Fibroblast of villous mesenchyme (primary cell): ENCODE results near the gene GPS1. TPM values are rescaled to one million over a fixed set of nuclear protein-coding genes. Genes with fewer than 3 reads are reported as not detected.
"Not testable (repeated sequence)": the region's sequence is repeated elsewhere in the genome, so short reads cannot be mapped to it uniquely, and the experiment has no call there.

Experiments
- DNase-seq: peaks from one replicate; pipeline ENCODE4 v3.0.0-alpha.2; 2010; ENCODE audit warnings: low read depth
- H3K4me3 ChIP-seq: 2 replicates; pipeline ENCODE4 v1.5.1; 2011; ENCODE audit warnings: low read depth, mild to moderate bottlenecking, low read length
- total RNA-seq: library from RNA; depleted of rRNA; stranded (reverse); fragments of >200 nt; gene quantifications from 2 replicates; pipeline ENCODE4 v1.2.3, GENCODE V29; 2012
- TF ChIP-seq, protein P1 (sequence below): IDR thresholded peaks from 2 replicates; pipeline ENCODE4 v1.5.1; 2012; ENCODE audit warnings: low read depth, mild to moderate bottlenecking, low read length; ENCODE audit not compliant: insufficient read depth

The GPS1 gene
- total RNA-seq, 1 donor: 104 TPM

DNA sequence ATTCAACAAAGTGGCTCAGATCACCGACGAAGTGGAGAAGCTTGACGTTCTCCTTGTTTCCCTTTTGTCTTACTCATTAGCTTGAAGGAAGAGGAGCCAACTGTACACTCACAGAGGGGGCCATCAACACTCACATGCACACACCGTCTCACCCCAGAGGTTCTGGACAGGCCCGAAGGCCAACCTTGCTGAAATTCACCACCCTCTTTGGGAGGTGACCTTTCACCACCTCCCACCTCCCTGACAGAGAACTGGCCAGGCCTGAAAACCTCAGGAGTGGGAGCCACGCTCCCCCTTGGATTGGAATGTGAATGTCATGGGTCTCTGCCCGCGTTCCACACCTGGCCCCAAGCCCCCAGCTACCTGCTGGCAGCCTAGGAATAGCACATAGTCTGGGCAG is 16.2 kb upstream of the GPS1 start:
- no peak for DNase-seq
- H3K4me3 ChIP-seq: no peak overlapping the region
- TF ChIP-seq, protein P1, sequence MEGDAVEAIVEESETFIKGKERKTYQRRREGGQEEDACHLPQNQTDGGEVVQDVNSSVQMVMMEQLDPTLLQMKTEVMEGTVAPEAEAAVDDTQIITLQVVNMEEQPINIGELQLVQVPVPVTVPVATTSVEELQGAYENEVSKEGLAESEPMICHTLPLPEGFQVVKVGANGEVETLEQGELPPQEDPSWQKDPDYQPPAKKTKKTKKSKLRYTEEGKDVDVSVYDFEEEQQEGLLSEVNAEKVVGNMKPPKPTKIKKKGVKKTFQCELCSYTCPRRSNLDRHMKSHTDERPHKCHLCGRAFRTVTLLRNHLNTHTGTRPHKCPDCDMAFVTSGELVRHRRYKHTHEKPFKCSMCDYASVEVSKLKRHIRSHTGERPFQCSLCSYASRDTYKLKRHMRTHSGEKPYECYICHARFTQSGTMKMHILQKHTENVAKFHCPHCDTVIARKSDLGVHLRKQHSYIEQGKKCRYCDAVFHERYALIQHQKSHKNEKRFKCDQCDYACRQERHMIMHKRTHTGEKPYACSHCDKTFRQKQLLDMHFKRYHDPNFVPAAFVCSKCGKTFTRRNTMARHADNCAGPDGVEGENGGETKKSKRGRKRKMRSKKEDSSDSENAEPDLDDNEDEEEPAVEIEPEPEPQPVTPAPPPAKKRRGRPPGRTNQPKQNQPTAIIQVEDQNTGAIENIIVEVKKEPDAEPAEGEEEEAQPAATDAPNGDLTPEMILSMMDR: no peak

DNA sequence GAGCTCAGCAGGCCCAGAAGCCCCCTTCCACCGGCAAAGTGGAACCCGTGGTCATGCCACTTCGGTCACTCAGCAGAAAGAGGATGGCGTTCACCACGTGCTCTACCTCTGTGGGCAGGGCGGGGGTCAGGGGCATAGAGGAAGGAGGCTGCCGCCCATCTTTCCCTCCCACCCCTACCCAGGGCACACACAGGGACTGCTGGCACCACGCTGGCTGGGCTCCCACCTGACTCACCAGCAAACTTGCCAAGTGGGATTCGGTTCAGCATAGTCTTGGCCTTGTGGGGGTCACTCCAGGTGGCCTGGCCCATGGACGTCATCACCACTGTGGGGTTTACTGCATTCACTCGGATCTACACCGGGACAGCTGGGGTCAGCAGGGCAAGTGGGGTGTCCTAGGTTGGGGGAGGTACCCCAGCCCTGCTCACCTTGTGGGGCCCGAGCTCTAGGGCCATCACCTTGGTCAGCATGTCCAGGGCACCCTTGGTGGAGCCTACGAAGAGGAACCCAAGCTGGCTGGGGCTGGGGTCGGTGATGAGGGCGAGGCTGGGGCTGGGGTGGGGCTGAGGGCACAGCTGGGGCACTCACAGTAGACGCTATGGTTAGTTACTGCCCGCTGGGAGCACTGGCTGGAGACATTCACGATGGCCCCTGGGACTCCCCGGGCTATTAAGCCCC is 15.6 kb upstream of the GPS1 start:
- no peak for DNase-seq
- TF ChIP-seq, protein P1: no peak
- H3K4me3 ChIP-seq: peak overlapping the region; percentile 73

DNA sequence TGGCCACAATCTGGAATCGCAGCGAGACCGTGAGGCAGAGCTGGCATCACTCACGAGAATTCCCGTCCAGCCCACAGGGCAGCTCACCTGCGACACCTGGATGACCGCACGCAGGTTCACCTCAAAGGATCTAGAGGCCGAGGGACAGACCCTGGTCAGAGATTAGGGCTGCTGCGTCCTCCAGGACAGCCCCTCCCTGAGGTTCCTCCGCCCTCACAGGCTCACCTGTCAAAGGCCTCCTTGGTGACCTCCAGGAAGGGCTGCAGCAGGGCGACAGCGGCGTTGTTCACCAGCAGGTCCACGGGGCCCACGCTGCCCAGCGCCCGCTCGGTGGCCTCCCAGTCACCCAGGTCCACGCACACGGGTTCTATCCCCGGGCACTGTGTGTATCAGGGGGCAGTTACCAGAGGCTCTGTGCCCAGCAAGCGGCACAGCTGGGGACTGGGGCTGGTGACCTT is 15.0 kb upstream of the GPS1 start:
- TF ChIP-seq, protein P1: no peak
- no peak for DNase-seq
- peak overlapping the region; percentile 73 for H3K4me3 ChIP-seq

DNA sequence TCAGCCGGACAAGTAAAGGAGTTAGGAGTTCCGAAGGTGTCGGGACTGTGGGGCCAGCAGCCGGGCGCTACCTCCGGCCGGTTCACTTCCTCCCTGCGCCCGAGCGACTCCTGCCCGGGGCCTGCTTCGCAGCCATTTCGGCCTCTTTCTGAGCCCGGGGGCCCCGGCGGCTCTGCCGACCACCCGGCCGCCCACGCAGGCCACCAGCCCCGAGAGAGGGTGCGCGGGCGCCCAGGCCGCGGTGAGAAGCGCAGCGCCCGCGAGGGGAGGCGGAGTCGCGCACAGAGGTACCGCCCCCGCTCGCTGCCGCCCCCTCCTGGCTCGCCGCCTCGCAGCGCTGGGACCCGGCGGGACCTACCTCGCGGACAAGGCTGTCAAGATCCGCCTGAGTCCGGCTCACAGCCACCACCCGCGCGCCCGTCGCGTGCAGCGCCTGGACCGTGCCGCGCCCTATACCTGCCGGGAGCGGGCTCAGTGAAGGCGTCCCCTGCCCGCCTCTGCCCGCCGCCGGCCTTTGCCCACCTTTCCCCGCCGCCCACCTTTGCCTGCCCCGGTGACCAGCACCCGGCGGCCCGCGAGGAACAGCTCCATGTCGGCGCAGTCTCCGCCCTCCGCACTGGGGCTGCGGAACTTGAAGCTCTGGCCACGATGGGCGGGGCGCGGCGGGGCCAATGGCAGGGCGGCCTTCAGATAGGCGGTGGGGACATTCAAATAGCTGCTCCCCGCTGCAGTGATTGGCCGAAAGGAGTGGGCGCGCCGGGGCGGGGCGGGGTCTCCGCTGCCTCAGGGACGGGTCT is 14.4 kb upstream of the GPS1 start, which contains the start of gene DCXR:
Gene DCXR (minus strand): TSS at position 606 of the 797 bp plus-strand sequence. CDS start 15 bp downstream, at position 591.
- H3K4me3 ChIP-seq: peak within 1 kb of the TSS; percentile 73
- DNase-seq: peak; percentile 96
- TF ChIP-seq, protein P1: peak; percentile 68

DNA sequence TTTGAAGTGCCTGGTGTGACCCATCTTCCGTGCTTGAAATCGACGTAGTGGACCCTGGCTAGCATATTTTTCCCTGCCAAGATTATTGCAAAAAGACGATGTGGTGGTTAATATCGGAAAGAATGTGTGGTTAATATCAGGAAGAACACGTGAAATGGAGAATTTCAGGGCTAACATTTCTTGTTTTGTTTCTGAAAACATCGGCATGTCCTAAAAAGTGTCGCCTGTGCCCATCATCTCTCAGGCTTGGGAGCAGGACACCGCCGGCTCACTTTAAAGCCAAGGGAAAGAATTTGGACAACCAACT is 13.9 kb upstream of the GPS1 start:
- peak overlapping the region; percentile 73 for H3K4me3 ChIP-seq
- TF ChIP-seq, protein P1: no peak
- DNase-seq: no peak

DNA sequence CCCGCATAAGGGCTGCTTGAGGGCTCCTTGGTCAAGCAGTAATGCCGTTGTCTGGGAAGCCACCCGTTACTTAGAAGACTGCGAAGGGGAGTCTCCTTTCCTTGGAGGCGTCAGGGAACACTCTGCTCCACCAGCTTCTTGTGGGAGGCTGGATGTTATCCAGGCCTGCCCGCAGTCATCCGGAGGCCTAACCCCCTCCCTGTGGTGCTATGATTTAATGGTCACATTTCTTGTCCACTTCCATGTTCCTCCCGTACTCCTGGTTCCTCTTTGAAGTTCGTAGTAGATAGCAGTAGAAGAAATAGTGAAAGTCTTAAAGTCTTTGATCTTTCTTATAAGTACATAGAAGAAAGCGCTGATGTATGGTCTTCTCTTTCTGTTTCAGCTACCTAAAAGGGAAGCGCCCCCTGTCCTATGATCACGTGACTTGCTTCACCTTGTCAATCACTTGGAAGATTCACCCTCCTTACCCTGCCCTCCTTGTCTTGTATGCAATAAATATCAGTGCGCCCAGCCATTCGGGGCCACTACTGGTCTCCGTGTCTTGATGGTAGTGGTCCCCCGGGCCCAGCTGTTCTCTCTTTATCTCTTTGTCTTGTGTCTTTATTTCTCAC is 12.8 kb upstream of the GPS1 start:
- not testable (repeated sequence) for H3K4me3 ChIP-seq
- peak; percentile 25 for DNase-seq

DNA sequence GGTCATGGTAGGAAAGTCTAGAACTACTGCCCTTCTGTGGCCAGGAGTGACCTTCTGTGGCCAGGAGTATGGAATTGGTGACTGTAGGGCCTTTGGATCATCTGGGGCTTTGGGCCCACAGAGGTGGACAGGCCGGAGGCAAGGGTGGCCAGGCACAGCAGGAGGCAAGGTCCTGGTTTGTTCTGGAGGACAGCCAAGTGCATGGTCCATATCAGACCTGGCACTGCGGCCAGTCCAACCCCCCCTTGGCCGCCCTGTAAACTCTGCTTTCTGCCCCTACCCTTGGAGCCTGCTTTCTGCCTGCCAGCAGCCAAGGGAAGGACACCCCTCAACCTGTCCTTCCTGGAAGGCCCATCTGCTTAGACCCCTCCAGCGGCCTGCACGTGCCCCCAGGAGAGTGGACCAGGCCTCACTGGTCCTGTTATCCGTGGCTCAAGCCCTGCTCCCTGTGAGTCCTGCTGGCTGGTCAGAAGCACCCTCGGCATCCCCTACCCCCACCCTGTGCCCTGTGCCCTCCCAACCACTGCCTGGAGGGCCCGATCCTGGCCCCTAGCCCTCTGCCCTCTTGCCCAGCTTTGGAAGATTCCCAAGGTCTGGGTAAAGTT is 11.9 kb upstream of the GPS1 start:
- TF ChIP-seq, protein P1: no peak
- no peak overlapping the region for H3K4me3 ChIP-seq
- DNase-seq: no peak
